ENCODE results near the gene CNDP2.
A peak's percentile ranks its signal among the peaks of the same experiment; 100 is the strongest.
"Not testable (repeated sequence)": the region's sequence is repeated elsewhere in the genome, so short reads cannot be mapped to it uniquely, and the experiment has no call there.

CNDP2 gene

DNA sequence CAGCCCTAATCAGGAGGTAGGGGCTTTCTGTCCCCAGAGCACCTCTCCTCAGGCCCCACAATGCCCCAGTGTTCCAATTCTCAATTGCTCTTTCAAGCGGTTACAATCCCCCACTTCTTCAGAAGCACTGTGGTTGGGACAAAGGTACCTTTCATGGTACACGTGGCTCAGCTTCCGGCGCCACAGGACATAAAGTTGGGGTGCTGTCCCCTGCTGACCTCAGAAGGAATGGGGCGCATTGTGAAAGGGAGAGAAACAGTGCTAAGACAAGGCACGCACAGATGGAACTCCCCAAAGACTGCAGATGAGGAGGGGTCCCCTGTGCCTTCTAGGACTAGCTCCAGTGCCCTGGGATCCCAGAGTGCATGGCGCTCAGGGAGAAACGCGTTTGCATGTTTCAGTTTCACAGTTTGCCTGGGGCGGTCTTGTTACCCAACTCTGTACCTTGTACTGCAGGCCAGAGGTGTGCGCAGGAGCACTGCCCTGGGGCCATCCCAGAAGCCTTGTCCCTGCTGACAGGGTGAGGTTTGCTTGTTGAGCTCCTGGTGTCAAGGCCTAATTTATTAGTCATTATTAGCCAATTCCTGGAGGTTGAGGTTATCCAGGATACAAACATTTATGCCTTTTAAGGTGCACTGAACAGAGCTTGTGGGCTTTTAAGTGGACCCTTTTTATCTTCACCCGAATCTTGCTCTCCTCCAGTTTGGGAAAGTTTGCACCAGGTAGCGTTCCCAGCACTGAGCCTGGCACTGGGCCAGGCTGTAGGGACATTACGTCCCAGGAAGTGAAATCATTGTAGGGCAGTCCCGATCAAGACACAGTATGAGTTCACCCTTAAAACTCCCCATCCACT, 45.8 kb downstream of the CNDP2 start:
- no peak for DNase-seq

DNA sequence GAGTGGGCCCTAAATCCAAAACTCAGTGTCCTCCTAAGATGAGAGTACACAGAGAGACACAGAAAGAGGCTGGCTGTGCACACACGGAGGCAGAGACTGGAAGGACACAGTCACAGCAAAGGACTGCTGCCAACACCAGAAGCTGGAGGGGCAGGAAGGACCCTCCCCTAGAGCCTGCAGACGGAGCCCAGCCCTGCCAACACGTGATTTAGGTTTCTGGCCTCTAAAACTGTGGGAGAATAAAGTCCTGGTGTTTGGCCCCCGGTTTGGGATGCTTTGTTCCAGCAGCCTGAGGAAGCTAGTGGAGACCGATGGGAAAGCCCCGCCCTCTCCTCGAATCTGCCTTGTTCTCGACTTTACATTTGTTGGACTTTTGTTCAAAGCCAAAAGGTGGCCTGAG, 48.7 kb downstream of the CNDP2 start:
- no peak for DNase-seq

DNA sequence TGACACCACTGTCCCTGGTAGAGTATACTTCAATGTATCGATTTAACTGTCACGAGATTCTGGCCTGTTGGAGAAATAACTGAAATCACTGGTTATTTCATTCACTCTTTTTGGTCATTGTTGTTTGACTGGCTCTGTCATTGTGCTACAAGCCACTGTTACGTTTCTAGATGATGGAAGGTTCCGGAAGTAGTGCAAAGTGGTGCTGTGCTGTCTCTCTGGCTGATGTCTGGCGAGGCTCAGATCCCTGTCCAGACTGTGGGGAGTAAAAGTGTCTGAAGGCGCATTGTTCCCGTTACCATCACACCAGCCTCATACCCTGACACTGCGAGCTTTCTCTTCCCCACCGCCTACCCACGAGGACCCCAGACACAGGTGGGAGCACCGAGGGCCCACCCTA, 49.8 kb downstream of the CNDP2 start:
- no peak for DNase-seq

DNA sequence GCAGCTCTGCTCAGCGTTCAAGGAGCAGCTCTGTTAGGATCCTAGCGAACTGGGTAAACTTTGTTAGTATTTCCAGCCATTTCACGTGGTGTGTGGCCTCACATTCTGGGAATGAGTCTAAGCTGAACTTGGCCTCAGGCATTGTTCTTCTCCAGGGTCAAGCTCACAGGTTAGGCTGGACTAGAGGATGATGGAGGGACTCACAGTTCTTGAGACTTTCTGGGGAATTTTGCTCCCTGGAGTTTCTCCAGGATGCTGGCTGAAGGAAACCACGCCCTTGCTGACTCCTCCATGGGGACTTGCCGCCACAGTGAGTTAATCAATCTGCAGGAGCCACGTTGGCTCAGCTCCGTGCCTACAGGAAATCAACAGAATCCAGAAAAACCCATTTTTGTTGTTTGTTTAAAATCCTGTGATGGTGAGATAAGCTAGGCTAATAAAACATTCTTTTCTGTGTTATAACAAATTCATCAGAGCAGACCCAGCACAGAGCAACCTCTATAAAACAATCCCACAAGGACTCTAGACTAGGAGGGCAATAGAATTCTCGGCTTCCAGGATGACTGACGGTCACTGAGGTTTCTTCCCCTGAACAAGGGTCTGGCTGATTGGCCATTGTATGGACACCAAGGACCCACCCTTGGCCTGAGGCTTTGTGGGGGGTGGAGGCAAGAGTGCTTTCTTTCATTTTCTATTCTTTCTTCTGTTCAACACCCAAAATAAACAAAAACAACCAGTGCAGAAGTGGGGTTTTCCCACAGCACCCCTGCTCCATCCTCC, 50.8 kb downstream of the CNDP2 start:
- DNase-seq: no peak

DNA sequence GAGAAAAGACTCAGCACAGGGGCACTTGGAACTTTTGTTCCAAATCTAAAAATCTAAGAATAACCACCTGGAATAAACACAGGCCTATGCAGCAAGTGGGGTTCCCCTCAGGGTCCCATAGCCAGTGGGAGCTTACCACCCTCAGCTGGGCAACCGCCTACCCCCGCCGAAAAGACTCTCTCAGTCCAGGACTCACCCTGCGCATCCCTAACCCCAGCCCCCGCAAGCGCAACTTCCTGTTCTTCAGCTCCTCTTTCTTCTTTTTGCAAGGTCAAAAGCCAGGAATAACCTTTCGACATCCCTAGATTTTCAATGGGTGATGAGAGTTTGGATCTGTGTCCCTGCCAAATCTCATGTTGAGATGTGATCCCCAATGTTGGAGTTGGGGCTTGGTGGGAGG, 51.7 kb downstream of the CNDP2 start:
- DNase-seq: no peak

DNA sequence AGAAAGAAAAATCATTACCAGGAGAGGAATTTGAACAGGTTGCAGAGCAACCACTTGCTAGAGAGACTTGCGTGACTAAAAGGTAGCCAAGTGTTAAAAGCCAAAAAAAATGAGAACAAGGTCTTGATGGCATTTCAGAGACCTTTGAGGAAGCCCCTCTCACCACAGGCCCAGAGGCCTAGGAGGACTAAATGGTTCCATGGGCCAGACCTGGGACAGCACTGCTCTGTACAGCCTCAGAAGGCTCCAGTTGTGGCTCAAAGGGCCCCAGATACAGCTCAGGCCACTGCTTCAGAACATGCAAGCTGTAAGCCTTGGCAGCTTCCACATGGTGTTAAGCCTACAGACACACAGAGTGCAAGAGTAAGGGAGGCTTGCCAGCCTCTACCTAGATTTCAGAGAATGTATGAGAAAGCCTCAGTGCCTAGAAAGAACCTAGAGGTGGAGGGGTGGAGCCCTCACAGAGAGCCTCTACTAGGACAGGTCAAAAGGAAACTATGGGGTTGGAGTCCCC, 53.5 kb downstream of the CNDP2 start:
- DNase-seq: no peak

DNA sequence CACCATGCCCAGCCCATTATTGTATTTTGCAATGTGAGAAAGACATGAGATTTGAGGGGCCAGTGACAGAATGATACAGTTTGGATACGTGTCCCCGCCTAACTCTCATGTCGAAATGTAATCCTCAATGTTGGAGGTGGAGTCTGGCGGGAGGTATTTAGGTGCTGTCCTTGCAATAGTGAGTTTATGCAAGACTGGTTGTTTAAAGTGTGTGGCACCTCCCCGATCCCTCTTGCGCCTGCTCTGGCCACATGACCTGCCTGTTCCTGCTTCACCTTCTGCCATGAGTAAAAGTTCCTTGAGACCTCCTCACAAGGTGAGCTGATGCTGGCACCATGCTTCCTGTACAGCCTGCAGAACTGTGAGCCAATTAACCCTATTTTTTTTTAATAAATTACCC, 54.7 kb downstream of the CNDP2 start:
- DNase-seq: no peak

DNA sequence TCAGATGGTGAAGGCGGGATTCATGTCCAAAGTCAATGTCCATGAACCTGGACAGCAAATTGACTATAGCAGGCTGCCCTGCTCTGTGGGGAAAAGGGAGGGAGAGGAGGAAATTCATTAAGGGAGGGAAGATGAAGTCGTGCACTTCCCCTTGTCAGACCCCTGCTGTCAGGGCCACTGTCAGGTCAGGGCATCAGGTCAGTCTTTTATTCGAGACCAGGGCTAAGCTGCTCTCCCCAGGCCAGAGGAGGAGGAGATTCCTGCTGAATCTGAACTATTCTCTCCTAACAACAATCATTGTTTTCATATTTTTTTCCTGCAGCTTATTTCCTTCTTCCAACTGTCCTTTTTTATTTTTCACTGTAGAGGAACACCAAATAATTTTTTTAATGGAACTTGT, 55.3 kb downstream of the CNDP2 start:
- no peak for DNase-seq

DNA sequence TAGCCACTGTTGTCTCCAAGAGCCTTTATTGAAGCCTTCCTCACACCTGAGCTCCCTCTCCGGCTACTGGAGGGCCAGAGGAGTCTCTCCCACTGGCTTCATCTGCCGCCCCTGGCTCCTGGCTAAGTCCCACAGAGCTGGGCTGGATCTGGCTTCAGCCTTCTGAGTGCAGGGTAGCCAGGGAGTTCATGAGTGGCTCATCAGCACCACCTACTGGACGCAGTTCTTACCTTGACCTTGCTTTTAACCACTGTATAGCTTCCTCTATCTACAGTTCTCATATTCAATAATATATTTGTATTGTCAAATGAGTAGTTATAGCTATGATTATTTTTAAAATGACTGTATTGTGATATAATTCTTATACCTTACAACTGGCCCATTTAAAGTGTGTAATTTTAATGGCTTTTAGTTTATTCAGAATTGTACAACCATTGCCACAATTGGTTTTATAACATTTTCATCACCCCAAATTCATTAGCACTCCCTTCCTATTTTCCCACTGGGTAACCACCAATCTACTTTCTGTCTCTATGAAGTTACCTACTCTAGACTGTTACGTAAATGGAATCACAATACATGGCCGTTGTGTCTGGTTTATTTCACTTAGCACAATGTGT, 55.9 kb downstream of the CNDP2 start:
- peak; percentile 8 to 84 for DNase-seq

DNA sequence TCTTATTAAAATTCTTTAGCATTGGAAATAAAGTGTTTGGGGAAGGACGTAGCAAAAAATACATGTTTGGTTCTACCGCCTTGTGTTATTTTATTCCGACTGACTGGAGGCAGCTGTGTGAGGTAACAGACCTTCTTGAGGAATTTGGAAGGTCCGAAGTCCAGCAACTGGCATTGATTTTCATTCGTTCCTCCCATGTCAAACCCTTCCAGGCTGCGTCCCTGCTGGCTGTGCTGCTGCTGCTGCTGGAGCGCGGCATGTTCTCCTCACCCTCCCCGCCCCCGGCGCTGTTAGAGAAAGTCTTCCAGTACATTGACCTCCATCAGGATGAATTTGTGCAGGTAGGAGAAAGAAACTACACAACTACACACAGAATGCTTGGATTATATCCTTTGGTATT, 60.0 kb downstream of the CNDP2 start:
- no peak for DNase-seq

DNA sequence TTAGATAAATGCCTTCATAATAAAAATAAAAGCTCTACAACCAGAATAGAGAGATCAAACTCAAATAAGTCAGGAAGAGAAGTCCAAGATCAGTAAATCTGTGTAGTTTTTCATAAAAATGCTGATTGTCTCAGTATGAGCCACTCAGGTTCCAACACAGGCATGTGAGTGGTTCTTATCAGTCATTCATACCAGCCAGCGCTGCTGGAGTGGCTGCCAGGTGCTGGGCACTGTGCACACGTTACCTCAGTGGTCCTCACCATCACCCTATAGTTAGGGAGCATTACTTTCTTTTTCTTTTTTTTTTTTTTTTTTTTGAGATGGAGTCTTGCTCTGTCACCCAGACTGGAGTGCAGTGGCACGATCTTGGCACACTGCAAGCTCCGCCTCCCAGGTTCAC, 61.9 kb downstream of the CNDP2 start:
- DNase-seq: no peak

DNA sequence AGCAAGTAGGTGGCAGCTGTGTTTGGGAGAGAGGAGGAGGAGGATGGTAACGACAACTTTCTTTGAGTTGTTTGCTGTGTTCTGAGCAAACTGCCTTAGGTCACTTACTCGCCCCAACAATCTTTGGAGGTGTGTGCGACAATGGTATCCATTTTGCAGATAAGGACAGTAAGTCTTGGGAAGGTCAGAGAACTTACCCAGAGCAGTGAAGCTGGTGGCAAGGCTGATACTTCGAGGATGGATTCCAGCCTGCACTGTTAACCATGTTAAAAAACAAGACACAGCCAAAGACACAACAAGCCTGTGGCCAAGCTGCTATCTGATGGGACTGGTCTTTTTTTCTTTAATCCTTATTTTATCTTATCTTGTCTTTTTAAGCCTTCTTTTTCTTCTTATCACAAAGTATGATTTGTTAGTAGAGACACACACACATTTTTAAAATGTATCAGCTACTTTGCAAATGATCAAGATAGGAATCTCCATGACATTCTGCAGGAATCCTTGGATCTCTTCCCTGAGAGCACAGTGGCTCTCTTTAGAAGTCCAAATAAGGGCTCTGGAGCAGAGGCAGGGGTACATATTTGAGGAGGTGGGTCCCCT, 66.1 kb downstream of the CNDP2 start:
- no peak for DNase-seq

DNA sequence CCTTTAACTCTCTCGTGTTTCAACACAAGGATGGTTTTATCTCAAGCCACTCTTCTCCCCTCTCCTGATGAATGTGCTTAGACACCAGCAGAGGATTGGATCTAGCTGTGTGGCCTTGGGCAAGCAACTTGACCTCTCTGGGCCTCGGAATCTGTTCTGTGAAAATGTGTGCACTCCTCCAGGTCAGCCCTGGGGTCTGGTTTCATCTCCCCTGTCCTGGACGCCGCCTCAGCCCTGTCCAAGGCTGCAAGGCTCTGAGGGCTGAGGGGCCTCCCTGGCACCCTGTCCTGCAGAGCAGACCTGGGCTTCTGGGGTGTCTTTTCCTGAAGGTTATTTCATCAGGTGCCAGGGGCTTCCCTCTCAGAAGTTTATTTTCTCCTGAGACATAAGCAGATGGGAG, 66.6 kb downstream of the CNDP2 start:
- DNase-seq: no peak

DNA sequence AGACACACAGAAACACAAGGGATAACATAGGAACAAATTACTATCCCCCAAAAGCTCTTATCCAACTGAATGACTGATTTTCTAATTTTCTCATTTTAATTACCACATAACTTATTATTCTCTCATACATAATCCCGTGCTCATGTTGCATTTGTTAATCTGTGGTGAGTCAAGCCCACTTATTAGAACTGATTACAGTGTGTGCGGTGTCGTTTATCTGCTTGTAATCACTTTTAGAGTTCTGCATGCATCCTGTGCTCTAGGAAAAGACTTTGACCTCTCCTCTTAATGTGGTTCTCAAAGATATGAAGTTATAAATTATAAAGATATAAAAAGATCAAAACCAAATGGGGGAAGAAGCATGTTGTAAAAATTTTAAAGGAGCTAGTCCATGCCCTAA, 67.8 kb downstream of the CNDP2 start:
- DNase-seq: no peak

DNA sequence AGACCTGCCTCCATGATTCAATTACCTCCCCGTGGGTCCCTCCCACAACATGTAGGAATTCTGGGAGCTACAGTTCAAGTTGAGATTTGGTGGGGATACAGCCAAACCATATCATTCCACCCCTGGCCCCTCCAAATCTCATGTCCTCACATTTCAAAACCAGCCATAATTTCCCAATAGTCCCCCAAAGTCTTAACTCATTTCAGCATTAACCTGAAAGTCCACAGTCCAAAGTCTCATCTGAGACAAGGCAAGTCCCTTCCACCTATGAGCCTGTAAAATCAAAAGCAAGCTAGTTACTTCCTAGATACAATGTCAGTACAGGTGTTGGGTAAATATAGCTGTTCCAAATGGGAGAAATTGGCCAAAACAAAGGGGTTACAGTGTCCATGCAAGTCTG, 69.0 kb downstream of the CNDP2 start:
- DNase-seq: not testable (repeated sequence)

DNA sequence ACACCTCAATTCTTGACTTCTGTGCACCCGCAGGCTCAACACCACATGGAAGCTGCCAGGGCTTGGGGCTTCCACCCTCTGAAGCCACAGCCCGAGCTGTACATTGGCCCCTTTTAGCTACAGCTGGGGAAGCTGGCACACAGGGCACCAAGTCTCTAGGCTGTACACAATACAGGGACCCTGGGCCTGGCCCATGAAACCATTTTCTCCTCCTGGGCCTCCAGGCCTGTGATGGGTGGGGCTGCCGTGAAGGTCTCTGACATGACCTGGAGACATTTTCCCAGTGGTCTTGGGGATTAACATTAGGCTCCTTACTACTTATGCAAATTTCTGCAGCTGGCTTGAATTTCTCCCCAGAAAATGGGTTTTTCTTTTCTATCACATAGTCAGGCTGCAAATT, 69.8 kb downstream of the CNDP2 start:
- DNase-seq: not testable (repeated sequence)

DNA sequence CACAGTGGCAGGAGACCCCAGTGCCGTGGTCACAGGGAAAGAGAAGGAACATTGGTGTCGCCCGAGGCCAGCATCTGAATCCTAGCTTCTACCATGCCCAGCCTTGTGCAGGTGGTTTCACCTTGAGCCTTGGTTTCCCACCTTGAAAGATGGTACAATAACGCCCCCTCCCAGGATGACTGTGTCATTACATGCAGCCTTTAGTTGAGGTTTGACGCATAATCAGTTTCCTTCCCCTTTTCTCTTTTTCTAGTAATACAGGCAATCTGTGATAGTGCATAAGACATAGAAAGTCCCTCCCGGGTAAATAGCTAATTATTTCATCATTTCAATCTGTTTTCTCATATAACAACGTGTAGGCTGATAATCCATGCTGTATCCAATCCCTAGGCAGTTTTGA, 71.7 kb downstream of the CNDP2 start:
- DNase-seq: no peak

DNA sequence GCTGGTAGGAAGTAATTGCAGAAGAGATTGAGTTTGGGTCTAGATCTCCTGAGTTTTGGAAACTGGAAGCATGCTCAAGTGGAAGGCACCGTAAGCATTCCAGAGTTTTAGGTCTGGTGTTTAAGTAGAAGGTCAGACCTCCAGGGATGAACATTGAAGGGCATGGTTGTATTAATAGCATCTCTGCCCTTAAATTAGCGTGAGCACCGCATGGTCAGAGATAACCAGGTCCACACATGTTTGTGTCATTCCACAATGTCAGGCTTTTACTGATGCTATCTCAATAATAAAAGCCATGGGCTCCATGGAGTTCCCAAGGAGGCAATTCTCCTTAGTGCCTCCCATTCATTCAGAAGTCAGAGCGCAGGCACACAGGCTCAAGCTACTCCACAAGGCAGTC, 73.2 kb downstream of the CNDP2 start:
- DNase-seq: no peak

DNA sequence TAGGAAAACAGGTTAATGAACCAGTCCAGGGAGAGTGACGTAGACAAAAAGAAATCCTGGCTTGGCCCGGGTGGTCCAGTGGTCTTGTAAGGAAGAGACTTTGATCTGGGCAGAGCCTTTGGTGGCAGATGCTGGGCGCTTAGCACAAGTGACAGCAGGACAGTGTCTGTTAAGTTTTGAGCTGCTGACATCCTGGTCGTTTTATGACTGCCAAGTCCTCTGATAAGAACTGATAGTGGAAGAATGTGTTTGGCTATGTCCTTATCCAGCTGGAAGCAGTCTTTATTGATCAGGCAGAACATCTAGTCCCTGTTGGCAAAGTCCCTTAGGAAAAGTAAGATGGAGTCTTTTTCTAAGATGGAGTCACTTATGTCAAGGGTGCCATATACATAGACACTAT, 74.1 kb downstream of the CNDP2 start:
- no peak for DNase-seq

DNA sequence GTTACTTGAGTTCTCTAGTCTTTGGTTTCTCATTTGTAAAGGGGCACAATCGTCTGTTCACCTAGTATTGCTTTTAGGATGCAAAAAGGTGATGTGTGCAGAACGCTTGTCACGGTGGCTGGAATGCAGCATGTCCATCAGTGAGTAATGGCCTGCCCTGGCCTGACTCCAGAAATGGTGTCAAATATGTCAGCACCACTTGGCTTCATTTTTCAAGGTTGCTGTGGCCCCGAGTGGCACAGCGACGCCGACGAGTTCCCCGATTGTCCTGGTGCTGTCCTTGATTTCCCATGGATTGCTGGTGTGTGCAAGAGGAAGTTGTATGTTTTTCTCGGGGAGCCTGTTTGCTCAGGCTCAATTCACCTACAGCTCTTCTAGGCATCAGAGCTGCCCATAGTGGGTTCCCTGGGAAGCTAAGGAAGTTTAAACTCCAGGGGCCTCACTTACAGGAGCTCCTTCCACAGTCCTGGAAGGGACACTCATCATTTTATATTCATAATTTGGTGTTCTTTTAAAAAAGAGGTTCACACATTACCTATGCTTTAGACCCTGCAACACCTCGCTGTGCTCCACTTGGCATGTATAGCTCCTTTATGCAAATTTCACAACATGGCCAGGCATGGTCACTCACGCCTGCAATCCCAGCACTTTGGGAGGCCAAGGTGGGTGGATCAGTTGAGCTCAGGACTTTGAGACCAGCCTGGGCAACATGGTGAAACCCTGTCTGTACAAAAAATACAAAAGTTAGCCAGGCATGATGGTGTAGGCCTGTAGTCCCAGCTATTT, 75.9 kb downstream of the CNDP2 start:
- DNase-seq: no peak

DNA sequence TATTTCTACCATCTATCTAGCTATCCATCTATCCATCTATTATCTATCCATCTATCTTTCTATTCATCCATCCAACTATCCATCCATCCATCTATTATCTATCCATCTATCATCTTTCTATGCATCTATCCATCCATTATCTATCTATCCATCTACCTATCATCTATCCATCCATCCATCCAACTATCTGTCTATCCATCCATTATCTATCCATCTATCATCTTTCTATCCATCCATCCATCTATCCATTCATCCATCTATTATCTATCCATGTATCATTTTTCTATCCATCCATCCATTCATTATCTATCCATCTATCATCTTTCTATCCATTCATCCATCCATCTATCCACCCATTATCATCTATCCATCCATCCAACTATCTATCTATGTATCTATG, 76.9 kb downstream of the CNDP2 start:
- no peak for DNase-seq

Data from SW 1271 (cell line).